Esophagus squamous epithelium (tissue), 4 donors: ENCODE results near the gene ATR.

ENCODE experiments used
- POLR2A ChIP-seq, 4 donors: fragments of 450-650 bp; IDR thresholded peaks; one replicate each; pipeline ENCODE4 v1.6.1; 2017; ENCODE audit warnings: antibody characterized with exemption in 4 of 4, mild to moderate bottlenecking in 4 of 4, moderate library complexity in 3 of 4
- TF ChIP-seq, protein P1 (sequence below), 6 experiments: fragments of 450-650 bp in 4 of 6; fragments of 200-600 bp in 2 of 6; sonication (generic) in 2 of 6; IDR thresholded peaks; one replicate each; pipeline ENCODE4 v1.5.1; 2016 to 2019; ENCODE audit warnings: antibody characterized with exemption in 6 of 6, mild to moderate bottlenecking in 4 of 6, moderate library complexity in 4 of 6

GRCh38 chr3:142608631-142609030, 30.1 kb upstream of the ATR start:
- TF ChIP-seq, protein P1, sequence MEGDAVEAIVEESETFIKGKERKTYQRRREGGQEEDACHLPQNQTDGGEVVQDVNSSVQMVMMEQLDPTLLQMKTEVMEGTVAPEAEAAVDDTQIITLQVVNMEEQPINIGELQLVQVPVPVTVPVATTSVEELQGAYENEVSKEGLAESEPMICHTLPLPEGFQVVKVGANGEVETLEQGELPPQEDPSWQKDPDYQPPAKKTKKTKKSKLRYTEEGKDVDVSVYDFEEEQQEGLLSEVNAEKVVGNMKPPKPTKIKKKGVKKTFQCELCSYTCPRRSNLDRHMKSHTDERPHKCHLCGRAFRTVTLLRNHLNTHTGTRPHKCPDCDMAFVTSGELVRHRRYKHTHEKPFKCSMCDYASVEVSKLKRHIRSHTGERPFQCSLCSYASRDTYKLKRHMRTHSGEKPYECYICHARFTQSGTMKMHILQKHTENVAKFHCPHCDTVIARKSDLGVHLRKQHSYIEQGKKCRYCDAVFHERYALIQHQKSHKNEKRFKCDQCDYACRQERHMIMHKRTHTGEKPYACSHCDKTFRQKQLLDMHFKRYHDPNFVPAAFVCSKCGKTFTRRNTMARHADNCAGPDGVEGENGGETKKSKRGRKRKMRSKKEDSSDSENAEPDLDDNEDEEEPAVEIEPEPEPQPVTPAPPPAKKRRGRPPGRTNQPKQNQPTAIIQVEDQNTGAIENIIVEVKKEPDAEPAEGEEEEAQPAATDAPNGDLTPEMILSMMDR (IDR thresholded peaks at IDR 0.05): no peak
- TF ChIP-seq POLR2A (IDR thresholded peaks at IDR 0.05): no peak
